Pancreas (tissue), 10 donors: Measurements from ENCODE around the gene ACSL1. TPM values are rescaled to one million over a fixed set of nuclear protein-coding genes. Genes with fewer than 3 reads are reported as not detected.

Experiments used
- ATAC-seq, 4 donors: fragments of 200-7000 bp; cut with Tn5 transposase; one replicate each; pipeline versions ENCODE4 v1.8.0 to v1.9.1; 2020; ENCODE audit warnings: mild to moderate bottlenecking in 4 of 4, moderate library complexity in 4 of 4
- DNase-seq, 6 donors: peaks; one replicate each; pipeline ENCODE4 v3.0.0-alpha.2; 2020
- FAIRE-seq: peaks from 2 replicates; lab custom pipeline; 2012; peaks lifted over from hg19 to GRCh38; lab: Jason Lieb, UNC
- H3K27ac ChIP-seq, 4 donors: fragments of 200-600 bp; sonication (generic); 1 replicate in 3 of 4; 2 replicates in 1 of 4; pipeline versions ENCODE4 v1.5.0 to v1.8.0; 2020
- H3K27me3 ChIP-seq, 4 donors: fragments of 200-600 bp; one replicate each; pipeline ENCODE4 v1.8.0; 2021
- H3K36me3 ChIP-seq, 3 donors: fragments of 200-600 bp; sonication (generic) in 1 of 3; one replicate each; pipeline versions ENCODE4 v1.5.0 to v1.8.0; 2020 to 2021
- H3K4me1 ChIP-seq, 3 donors: fragments of 200-600 bp; one replicate each; pipeline ENCODE4 v1.8.0; 2021
- H3K4me3 ChIP-seq, 4 donors: fragments of 200-600 bp; sonication (generic) in 2 of 4; one replicate each; pipeline versions ENCODE4 v1.5.0 to v1.8.0; 2020 to 2021
- H3K9me3 ChIP-seq, 4 donors: fragments of 200-600 bp; one replicate each; pipeline ENCODE4 v1.8.0; 2021
- WGBS, 2 donors: extraction: QIAGEN DNeasy Blood & Tissue Kit; methylation state at CpG; one replicate each; pipeline ENCODE4 v1.1.7; 2013; 5-methylcytosine and 5-hydroxymethylcytosine counted together
- intact Hi-C, 3 donors: fragments of 100-400 bp; cut with DNase I; formaldehyde crosslinking; loops; one replicate each; pipeline versions ENCODE4 v1.11.1 to v1.14.2; 2022
- polyA plus RNA-seq, 2 donors: library from polyadenylated mRNA; stranded (reverse); fragments of 200-250 nt; gene quantifications; one replicate each; pipeline ENCODE4 v1.2.3, GENCODE V29; 2013
- total RNA-seq, 6 donors: library from RNA; stranded (reverse); fragmentation: NEBNext Ultra II Directional in 4 of 6; extraction: Animal tissue kit (Norgen Biotek cat#: 25700) in 4 of 6; gene quantifications; one replicate each; pipeline versions ENCODE4 v1.2.1 to v1.2.4, GENCODE V29; 2021 to 2023
- TF ChIP-seq, protein P1 (sequence below), 4 donors: fragments of 200-600 bp; sonication (generic) in 3 of 4; IDR thresholded peaks; one replicate each; pipeline versions ENCODE4 v1.5.0 to v1.8.0; 2021; ENCODE audit warnings: antibody characterized with exemption in 4 of 4
- donor health status: healthy with polysubstance abuse.
- donor health status: DM: no; HTN: no; CAD: no; lungs with moderate emphysema.
- donor health status: DM: no; HTN: no; CAD: no.
- donor health status: control.
- donor health status: control.
- donor health status: Bipolar disorder and iron deficiency.
- donor health status: DM: yes; HTN: yes; CAD: no.
- donor health status: DM: no; HTN: no; CAD: no.
- donor health status: DM: no; HTN: no; CAD: no.
- donor health status: DM: yes; HTN: yes; CAD: no.

The ACSL1 gene
- total and polyA plus RNA-seq, 8 donors, result 16.0 to 39.4 (median 20.9) TPM

DNA sequence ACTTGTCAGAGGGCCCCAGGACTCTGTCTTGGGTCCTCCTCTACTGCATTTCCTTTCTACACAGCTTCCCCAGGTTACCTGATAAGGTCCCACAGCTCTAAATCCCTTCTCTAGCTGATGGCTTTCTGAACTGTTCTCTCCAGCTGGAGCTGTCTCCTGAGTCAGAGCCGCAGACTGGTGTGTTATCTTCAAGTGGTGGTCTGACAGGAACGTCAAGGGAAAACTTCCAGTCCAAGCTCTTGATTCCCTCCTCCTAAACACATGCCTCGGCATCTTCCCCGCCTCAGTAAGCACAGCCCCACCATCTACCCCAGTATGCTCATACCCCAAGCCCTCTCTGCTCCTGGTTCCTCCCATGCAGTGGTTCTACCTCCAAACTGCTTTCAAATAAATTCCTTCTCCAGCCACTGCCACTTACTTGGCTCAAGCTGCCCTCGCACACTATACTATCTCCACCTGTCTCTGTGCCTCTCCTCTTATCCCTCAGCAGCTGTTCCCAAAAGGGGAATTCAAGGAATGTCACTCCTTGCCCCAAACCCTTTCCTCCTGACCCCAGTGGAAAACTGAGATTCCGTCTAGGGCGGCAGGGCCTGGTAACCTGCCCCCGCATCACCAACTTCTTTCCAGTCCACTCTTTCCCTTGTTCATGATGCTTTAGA, 74.7 kb downstream of the ACSL1 start:
- no peak for DNase-seq
- FAIRE-seq, result no peak
- intact Hi-C loops, result no loop called here
- Histone ChIP-seq H3K36me3 (no peaks in the 10 kb centered on the region), H3K27me3 (no peaks in the 10 kb centered on the region), H3K4me1 (peaks cover 9 to 23% (median 18%) of the 10 kb centered on the region in 3 donors), H3K9me3 (no peaks in the 10 kb centered on the region), H3K4me3 (no peak overlapping the region), H3K27ac (no peak overlapping the region)
- TF ChIP-seq, protein P1, sequence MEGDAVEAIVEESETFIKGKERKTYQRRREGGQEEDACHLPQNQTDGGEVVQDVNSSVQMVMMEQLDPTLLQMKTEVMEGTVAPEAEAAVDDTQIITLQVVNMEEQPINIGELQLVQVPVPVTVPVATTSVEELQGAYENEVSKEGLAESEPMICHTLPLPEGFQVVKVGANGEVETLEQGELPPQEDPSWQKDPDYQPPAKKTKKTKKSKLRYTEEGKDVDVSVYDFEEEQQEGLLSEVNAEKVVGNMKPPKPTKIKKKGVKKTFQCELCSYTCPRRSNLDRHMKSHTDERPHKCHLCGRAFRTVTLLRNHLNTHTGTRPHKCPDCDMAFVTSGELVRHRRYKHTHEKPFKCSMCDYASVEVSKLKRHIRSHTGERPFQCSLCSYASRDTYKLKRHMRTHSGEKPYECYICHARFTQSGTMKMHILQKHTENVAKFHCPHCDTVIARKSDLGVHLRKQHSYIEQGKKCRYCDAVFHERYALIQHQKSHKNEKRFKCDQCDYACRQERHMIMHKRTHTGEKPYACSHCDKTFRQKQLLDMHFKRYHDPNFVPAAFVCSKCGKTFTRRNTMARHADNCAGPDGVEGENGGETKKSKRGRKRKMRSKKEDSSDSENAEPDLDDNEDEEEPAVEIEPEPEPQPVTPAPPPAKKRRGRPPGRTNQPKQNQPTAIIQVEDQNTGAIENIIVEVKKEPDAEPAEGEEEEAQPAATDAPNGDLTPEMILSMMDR (IDR thresholded peaks at IDR 0.05), result no peak
- WGBS, 2 donors, result 85 to 87% methylated on average over 8 of the region's 8 CpGs
- no peak for ATAC-seq

GRCh38 chr4:184748251-184748652, 77.5 kb downstream of the ACSL1 start:
- no peak for FAIRE-seq
- no peaks in the 10 kb centered on the region for H3K27me3 ChIP-seq
- peak overlapping the region; percentile 78 to 94 (median 82) for H3K27ac ChIP-seq
- peaks cover 9 to 25% (median 21%) of the 10 kb centered on the region in 3 donors for H3K4me1 ChIP-seq
- WGBS, 2 donors, result 25 to 62% methylated on average over 8 of the region's 8 CpGs
- no peak overlapping the region for H3K4me3 ChIP-seq
- peak in 4 of 6 donors; percentile 32 to 43 (median 38) for DNase-seq
- TF ChIP-seq, protein P1 (IDR thresholded peaks at IDR 0.05), result no peak
- peak; percentile 7 to 24 (median 14) for ATAC-seq
- no peaks in the 10 kb centered on the region for H3K36me3 ChIP-seq
- no peaks in the 10 kb centered on the region for H3K9me3 ChIP-seq
- intact Hi-C loops, result loop anchor here in 1 of 3 donors (10.0 kb wide), 1 partner anchor 237 kb away; no protein-coding TSS in a partner anchor

DNA sequence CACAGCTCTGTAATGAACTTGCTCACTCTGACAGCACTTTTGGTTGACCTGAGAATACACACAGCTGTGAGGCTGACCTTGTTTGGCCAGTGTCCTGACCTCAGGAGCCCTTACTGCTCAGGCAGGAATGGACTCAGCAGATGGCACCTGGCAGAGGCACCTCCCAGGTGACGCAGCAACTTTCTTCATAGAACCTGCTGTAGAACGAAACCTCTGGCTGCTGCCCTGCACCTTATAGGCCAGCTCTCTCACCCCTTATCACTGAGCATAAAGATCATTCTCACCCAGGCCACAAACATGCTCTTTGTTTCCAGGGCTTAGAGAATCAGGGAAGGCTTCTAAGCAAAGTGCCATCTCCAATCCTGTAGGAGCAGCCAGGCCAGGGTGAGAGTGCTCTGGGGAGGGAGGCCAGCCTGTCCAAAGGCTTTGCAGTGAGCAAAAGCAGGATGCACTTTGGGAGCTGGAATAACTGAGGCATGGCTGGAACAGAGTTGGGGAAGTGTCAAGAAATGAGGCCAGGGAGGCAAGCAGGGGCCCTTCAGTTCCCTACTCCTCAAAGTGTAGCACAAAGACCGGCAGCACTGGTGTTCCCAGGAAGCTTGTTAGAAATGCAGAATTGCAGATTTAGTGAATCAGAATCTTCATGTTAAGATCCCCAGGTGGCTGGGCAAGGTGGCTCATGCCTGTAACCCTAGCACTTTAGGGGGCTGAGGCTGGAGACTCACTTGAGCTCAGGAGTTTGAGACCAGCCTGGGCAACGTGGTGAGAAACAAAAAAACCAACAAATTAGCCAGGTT, 78.5 kb downstream of the ACSL1 start:
- FAIRE-seq, result no peak
- no peaks in the 10 kb centered on the region for H3K36me3 ChIP-seq
- H3K4me1 ChIP-seq, result peaks cover 9 to 25% (median 21%) of the 10 kb centered on the region in 3 donors
- WGBS, 2 donors, result 42 to 49% methylated on average over 4 of the region's 4 CpGs
- ATAC-seq, result peak; percentile 78 to 84 (median 79)
- peak; percentile 64 to 91 (median 86) for DNase-seq
- TF ChIP-seq, protein P1 (IDR thresholded peaks at IDR 0.05), result no peak
- no peaks in the 10 kb centered on the region for H3K9me3 ChIP-seq
- no peaks in the 10 kb centered on the region for H3K27me3 ChIP-seq
- H3K4me3 ChIP-seq, result peak overlapping the region in 1 of 4 donors; percentile 2
- intact Hi-C loops, result loop anchor here in 1 of 3 donors (10.0 kb wide), 1 partner anchor 238 kb away; no protein-coding TSS in a partner anchor
- peak overlapping the region; percentile 78 to 94 (median 82) for H3K27ac ChIP-seq

GRCh38 chr4:184745831-184746795, 79.7 kb downstream of the ACSL1 start:
- Histone ChIP-seq H3K36me3 (no peaks in the 10 kb centered on the region), H3K9me3 (no peaks in the 10 kb centered on the region), H3K27me3 (no peaks in the 10 kb centered on the region), H3K4me1 (peaks cover 9 to 25% (median 21%) of the 10 kb centered on the region in 3 donors), H3K4me3 (peak overlapping the region in 1 of 4 donors; percentile 16), H3K27ac (peak overlapping the region; percentile 78 to 94 (median 82))
- intact Hi-C loops, result loop anchor here in 1 of 3 donors (10.0 kb wide), 1 partner anchor 239 kb away; no protein-coding TSS in a partner anchor
- WGBS, 2 donors, result 3% methylated on average over 10 of the region's 10 CpGs
- TF ChIP-seq, protein P1 (IDR thresholded peaks at IDR 0.05), result peak; percentile 37 to 69 (median 60)
- ATAC-seq (peak; percentile 83 to 86 (median 85)), DNase-seq (peak in 5 of 6 donors; percentile 65 to 78 (median 74)), FAIRE-seq (no peak)
